HCT116 (cell line): ENCODE measurements around the gene BMP7. TPM values are rescaled to one million over a fixed set of nuclear protein-coding genes. Genes with fewer than 3 reads are reported as not detected.

Experiments
- ATAC-seq: fragments of 200-7000 bp; cut with Tn5 transposase; 2 replicates; pipeline ENCODE4 v1.9.1; 2020; ENCODE audit warnings: mild to moderate bottlenecking, moderate library complexity
- BruUV-seq: library from RNA; stranded (reverse); fragments of 400-500 nt; replicated peaks from 2 replicates; lab custom pipeline; 2021; lab: Mats Ljungman, UMichigan
- CTCF ChIA-PET: fragments of 300-600 bp; sonication (Branson Sonifier 250); formaldehyde crosslinking; loops from one replicate; lab custom pipeline; 2021; ENCODE audit warnings: antibody characterized with exemption; lab: Charles Lee
- POLR2A ChIA-PET: fragments of 300-600, 350-600 bp; sonication (Branson Sonifier 250); formaldehyde crosslinking; loops from one replicate; lab custom pipeline; 2021; ENCODE audit warnings: antibody characterized with exemption; lab: Charles Lee
- RAD21 ChIA-PET, 2 experiments: fragments of 300-600 bp; sonication (Branson Sonifier 250); formaldehyde crosslinking; loops; one replicate each; lab custom pipeline; 2023; ENCODE audit warnings: low total read pairs in 2 of 2; ENCODE audit not compliant: uncharacterized antibody in 2 of 2, unreplicated experiment in 2 of 2, low non-redundant PET in 1 of 2; lab: Charles Lee
- DNase-seq: peaks from one replicate; pipeline ENCODE4 v3.0.0-alpha.2; 2010; ENCODE audit warnings: low read depth, low spot score
- H2AFZ ChIP-seq: fragments of 200-600 bp; shearing (Covaris generic), sonication (generic); 2 replicates; pipeline ENCODE4 v1.6.1; 2017; ENCODE audit warnings: low read depth, mixed run types, mixed read lengths, antibody characterized with exemption, low read length; ENCODE audit not compliant: poor library complexity, severe bottlenecking
- H3K27ac ChIP-seq: 2 replicates; pipeline ENCODE4 v1.5.1; 2012; ENCODE audit warnings: low read depth, low read length
- H3K27me3 ChIP-seq: fragments of 200-600 bp; sonication (generic); 2 replicates; pipeline ENCODE4 v1.6.1; 2016; ENCODE audit warnings: mixed run types, low read length, mixed read lengths; ENCODE audit not compliant: insufficient read depth
- H3K36me3 ChIP-seq, 2 experiments: fragments of 200-500 bp in 1 of 2; fragments of 200-600 bp in 1 of 2; sonication (Bioruptor generic) in 1 of 2; sonication (generic) in 1 of 2; 2 replicates each; pipeline versions ENCODE4 v1.5.1 to v1.6.1; 2014 to 2016; ENCODE audit warnings: low read length in 2 of 2, inconsistent platforms in 1 of 2, mixed read lengths in 1 of 2, mixed run types in 1 of 2; ENCODE audit not compliant: insufficient read depth in 2 of 2, control insufficient read depth in 1 of 2
- H3K4me1 ChIP-seq, 2 experiments: fragments of 200-600 bp in 1 of 2; sonication (generic) in 1 of 2; 2 replicates each; pipeline versions ENCODE4 v1.5.1 to v1.6.1; 2012 to 2017; ENCODE audit warnings: low read length in 2 of 2, inconsistent platforms in 1 of 2, mild to moderate bottlenecking in 1 of 2, mixed read lengths in 1 of 2, mixed run types in 1 of 2, moderate library complexity in 1 of 2; ENCODE audit not compliant: insufficient read depth in 2 of 2, control insufficient read depth in 1 of 2
- H3K4me2 ChIP-seq: fragments of 200-600 bp; sonication (generic); 2 replicates; pipeline ENCODE4 v1.6.1; 2017; ENCODE audit warnings: mixed run types, low read length, mixed read lengths
- H3K4me3 ChIP-seq, 2 experiments: fragments of 200-600 bp in 1 of 2; sonication (generic) in 1 of 2; replicated peaks in 1 of 2; 2 replicates each; pipeline ENCODE4 v1.5.1; 2011 to 2016; ENCODE audit warnings: low read length in 2 of 2, control low read depth in 1 of 2, low read depth in 1 of 2, mild to moderate bottlenecking in 1 of 2, mixed read lengths in 1 of 2, mixed run types in 1 of 2
- H3K79me2 ChIP-seq: fragments of 200-600 bp; sonication (generic); 2 replicates; pipeline ENCODE4 v1.6.1; 2017; ENCODE audit warnings: mild to moderate bottlenecking, mixed run types, low read length, moderate library complexity, mixed read lengths; ENCODE audit not compliant: insufficient read depth
- H3K9ac ChIP-seq: fragments of 200-600 bp; sonication (generic); 2 replicates; pipeline ENCODE4 v1.6.1; 2016; ENCODE audit warnings: low read length, mixed read lengths
- H3K9me2 ChIP-seq: fragments of 200-600 bp; sonication (generic), shearing (Covaris generic); 2 replicates; pipeline ENCODE4 v1.6.1; 2017; ENCODE audit warnings: mixed run types, mild to moderate bottlenecking, moderate library complexity; ENCODE audit not compliant: insufficient read depth
- H3K9me3 ChIP-seq, 2 experiments: fragments of 200-500 bp in 1 of 2; fragments of 200-600 bp in 1 of 2; sonication (Bioruptor generic) in 1 of 2; sonication (generic) in 1 of 2; 2 replicates each; pipeline ENCODE4 v1.6.1; 2014 to 2017; ENCODE audit warnings: low read length in 2 of 2, mixed read lengths in 2 of 2, inconsistent platforms in 1 of 2, low read depth in 1 of 2, mild to moderate bottlenecking in 1 of 2, mixed run types in 1 of 2, moderate library complexity in 1 of 2; ENCODE audit not compliant: control insufficient read depth in 1 of 2, insufficient read depth in 1 of 2
- H4K20me1 ChIP-seq: fragments of 200-600 bp; sonication (generic), shearing (Covaris generic); 2 replicates; pipeline ENCODE4 v1.6.1; 2017; ENCODE audit warnings: mixed run types, mild to moderate bottlenecking, moderate library complexity; ENCODE audit not compliant: insufficient read depth
- ATF3 ChIP-seq: IDR thresholded peaks from 2 replicates; pipeline ENCODE4 v1.6.1; 2012
- CTCF ChIP-seq, 3 experiments: fragments of 200-600 bp in 1 of 3; sonication (generic) in 1 of 3; IDR thresholded peaks in 2 of 3; conservative IDR thresholded peaks in 1 of 3; 2 replicates each; pipeline ENCODE4 v1.5.1; 2012 to 2017; ENCODE audit warnings: low read depth in 2 of 3, low read length in 2 of 3, antibody characterized with exemption in 1 of 3, borderline replicate concordance in 1 of 3, control low read depth in 1 of 3, mild to moderate bottlenecking in 1 of 3, mixed read lengths in 1 of 3, mixed run types in 1 of 3, moderate library complexity in 1 of 3; ENCODE audit not compliant: insufficient read depth in 1 of 3
- EZH2 ChIP-seq: fragments of 200-600 bp; sonication (generic); IDR thresholded peaks from 2 replicates; pipeline ENCODE4 v1.6.1; 2017; ENCODE audit warnings: antibody characterized with exemption, mixed run types
- EZH2phosphoT487 ChIP-seq: fragments of 200-600 bp; IDR thresholded peaks from 2 replicates; pipeline ENCODE4 v1.6.1; 2018; ENCODE audit warnings: antibody characterized with exemption, borderline replicate concordance
- JUND ChIP-seq: IDR thresholded peaks from 2 replicates; pipeline ENCODE4 v1.6.1; 2012
- MAX ChIP-seq: IDR thresholded peaks from 2 replicates; pipeline ENCODE4 v1.6.1; 2012
- POLR2A ChIP-seq: IDR thresholded peaks from 2 replicates; pipeline ENCODE4 v1.7.0; 2011; ENCODE audit warnings: borderline replicate concordance; ENCODE audit not compliant: insufficient read depth, insufficient read length; ENCODE audit errors: extremely low read depth
- POLR2AphosphoS5 ChIP-seq: IDR thresholded peaks from 2 replicates; pipeline ENCODE4 v1.6.1; 2011; ENCODE audit warnings: mild to moderate bottlenecking, low read depth, low read length, moderate library complexity
- RAD21 ChIP-seq: IDR thresholded peaks from 2 replicates; pipeline ENCODE4 v1.6.1; 2012; ENCODE audit warnings: low read depth, mild to moderate bottlenecking
- SP1 ChIP-seq: IDR thresholded peaks from 2 replicates; pipeline ENCODE4 v1.6.1; 2012; ENCODE audit warnings: low read depth
- SRF ChIP-seq: IDR thresholded peaks from 2 replicates; pipeline ENCODE4 v1.6.1; 2012; ENCODE audit warnings: low read depth
- TCF7L2 ChIP-seq: IDR thresholded peaks from 2 replicates; pipeline ENCODE4 v1.7.0; 2011; ENCODE audit warnings: borderline replicate concordance, inconsistent platforms; ENCODE audit not compliant: insufficient read depth, insufficient read length; ENCODE audit errors: extremely low read depth
- YY1 ChIP-seq: IDR thresholded peaks from 2 replicates; pipeline ENCODE4 v1.6.1; 2011; ENCODE audit warnings: low read length, low read depth, moderate library complexity, mild to moderate bottlenecking; ENCODE audit not compliant: insufficient replicate concordance; ENCODE audit errors: extremely low read depth
- ZBTB33 ChIP-seq: IDR thresholded peaks from 2 replicates; pipeline ENCODE4 v1.6.1; 2011; ENCODE audit warnings: mild to moderate bottlenecking, low read length, moderate library complexity; ENCODE audit not compliant: insufficient replicate concordance; ENCODE audit errors: extremely low read depth
- ZFX ChIP-seq: fragments of 450-650 bp; IDR thresholded peaks from 2 replicates; pipeline ENCODE4 v1.6.1; 2017
- intact Hi-C: fragments of 100-400 bp; cut with micrococcal nuclease; formaldehyde crosslinking; loops from 2 replicates; pipeline ENCODE4 v1.10.0; 2022
- total RNA-seq: library from RNA; stranded (reverse); gene quantifications from one replicate; pipeline ENCODE4 v1.2.1, GENCODE V29; 2021; ENCODE audit not compliant: unreplicated experiment

BMP7 gene
- total RNA-seq, 1 experiment from 2014 or later = 7.0 TPM

DNA sequence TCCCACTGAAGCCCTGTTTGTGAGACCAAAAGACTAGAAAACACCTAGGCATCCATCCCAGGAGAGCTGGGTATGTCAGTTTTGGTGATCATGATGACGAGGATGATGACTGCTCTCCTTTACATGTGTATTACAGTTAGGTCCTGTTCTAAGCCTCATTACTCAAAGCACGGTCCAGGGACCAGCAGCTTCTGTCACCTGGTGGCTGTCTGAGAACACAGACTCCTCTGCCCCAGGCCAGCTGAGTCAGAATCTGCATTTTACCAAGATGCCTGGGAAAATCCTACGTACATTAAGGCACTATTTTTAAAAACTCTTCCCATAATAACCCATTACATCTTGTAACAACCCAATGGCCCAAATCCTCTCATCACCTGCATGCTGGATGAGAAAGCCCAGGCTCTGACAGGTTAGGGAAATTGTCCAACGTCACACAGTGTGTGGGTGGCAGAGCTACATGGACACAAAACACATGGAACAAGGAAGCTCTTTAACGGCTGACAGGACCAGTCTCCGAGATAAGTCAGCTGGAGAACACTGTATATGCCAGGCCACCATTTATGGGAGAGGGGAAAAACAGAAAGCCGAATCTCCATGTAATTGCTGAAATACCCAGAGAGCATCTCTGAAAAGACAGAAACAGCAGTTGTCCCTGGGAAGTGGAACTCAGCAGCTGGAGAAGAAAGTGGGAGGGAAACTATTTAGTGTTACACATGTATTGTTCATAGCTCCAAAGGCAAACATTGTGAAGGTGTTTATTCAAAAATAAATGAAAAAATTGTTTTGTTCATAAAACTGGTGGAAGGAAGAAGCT is 65.4 kb downstream of the BMP7 start:
- DNase-seq (no peak), ATAC-seq (no peak)
- CTCF ChIA-PET = no interaction called here
- H3K4me2 ChIP-seq = no peak overlapping the region
- H3K79me2 ChIP-seq = no peaks in the 10 kb centered on the region
- intact Hi-C loops = no loop called here
- H3K27ac ChIP-seq = no peak overlapping the region
- POLR2A ChIA-PET = interaction anchor here (0.7 to 0.9 kb wide), 2 partner anchors 11 to 20 kb away, joined by 3 read pairs; no protein-coding TSS in a partner anchor
- H3K4me3 ChIP-seq = no peak overlapping the region
- H3K9ac ChIP-seq = no peak overlapping the region
- RAD21 ChIA-PET = no interaction called here
- TF ChIP-seq POLR2AphosphoS5 (no peak), RAD21 (no peak), SP1 (no peak), JUND (no peak), ZBTB33 (no peak), EZH2phosphoT487 (no peak), EZH2 (no peak), ZFX (no peak), TCF7L2 (no peak), MAX (no peak), ATF3 (no peak), YY1 (no peak), CTCF (IDR thresholded peaks at IDR 0.05 in 2 of 3, conservative IDR thresholded peaks at IDR 0.05 in 1 of 3; ENCODE audit: borderline replicate concordance in 1 of 3, insufficient read depth in 1 of 3, low read depth in 2 of 3, low read length in 2 of 3) (no peak), SRF (no peak), POLR2A (no peak)
- no peaks in the 10 kb centered on the region for H3K9me3 ChIP-seq
- peak overlapping the region; percentile 6 for H2AFZ ChIP-seq
- no peaks in the 10 kb centered on the region for H3K36me3 ChIP-seq
- H3K27me3 ChIP-seq = no peaks in the 10 kb centered on the region
- no peaks in the 10 kb centered on the region for H3K9me2 ChIP-seq
- no peaks in the 10 kb centered on the region for H4K20me1 ChIP-seq
- BruUV-seq = no TSS peak
- H3K4me1 ChIP-seq = peaks cover 3 to 16% of the 10 kb centered on the region in 2 experiments; a peak in 2 of 4 replicates
